Activated CD4-positive, CD25-positive, alpha-beta regulatory T cell treated with anti-CD3 and anti-CD28 coated beads, Interleukin-2, amount 50 U/mL, for 24 hours (primary cell): ENCODE data around the gene TPRG1L.
A peak's percentile ranks its signal among the peaks of the same experiment; 100 is the strongest.

Experiments
- ATAC-seq, 2 donors: fragments of 150-1000 bp; cut with Tn5 transposase; one replicate each; pipeline ENCODE4 v1.10.0; 2021; ENCODE audit warnings: mild to moderate bottlenecking in 1 of 2, moderate library complexity in 1 of 2

The TPRG1L gene

DNA sequence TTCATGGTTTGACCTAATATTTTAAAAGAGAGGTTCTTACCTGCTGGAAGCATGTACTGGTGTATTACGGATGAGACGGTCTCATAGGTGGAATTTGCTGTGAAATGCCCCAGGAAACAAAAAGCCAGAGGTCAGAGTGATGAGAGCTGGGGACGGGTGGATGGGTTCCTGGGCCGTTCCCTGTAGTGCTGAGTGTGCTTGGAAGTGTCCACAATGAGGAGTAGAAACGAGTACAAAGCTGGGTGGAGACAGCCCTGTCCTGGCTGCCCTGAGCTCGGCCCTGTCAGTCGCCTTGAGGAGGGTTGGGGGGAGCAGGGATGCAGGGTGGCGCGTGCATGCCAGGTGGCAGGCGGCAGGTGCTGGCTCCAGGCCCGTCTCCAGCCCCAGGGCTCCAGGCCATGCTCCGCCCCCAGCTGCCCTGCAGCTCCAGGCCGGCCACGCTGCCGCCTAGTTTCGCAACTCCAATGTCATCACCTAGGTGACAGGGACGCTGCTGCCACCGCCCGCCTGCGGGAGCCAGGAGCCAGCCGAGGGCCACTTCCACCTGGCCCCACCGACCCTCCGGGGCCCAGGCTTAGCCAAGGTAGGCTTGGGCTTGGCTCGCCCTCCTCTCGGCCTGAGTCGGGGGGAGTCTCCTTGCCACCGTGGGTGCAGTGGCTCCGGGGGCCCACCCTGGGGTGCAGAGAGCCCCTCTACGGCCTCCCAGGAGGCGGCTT is 43.9 kb downstream of the TPRG1L start:
- ATAC-seq = no peak

DNA sequence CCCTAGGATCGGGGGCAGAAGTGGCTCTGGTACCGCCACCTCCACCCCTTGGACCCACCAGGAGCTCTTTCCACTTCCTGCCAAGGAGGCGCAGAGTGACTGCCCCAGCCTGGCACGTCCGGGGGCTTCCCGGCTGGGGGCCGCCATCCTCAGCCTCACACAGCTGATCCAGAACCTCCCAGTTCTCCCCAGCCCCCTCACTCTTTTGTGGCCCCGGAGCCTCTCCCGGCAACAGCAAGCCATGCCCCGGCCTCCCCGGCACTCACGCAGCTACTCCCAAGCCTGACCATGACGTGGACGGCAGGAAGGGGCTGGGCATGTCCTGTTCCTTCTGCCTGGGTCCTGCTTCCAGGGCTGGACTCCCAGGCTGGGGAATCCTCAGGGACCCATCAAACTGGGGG is 44.6 kb downstream of the TPRG1L start:
- ATAC-seq = no peak

GRCh38 chr1:3669971-3670431 is 45.2 kb downstream of the TPRG1L start:
- no peak for ATAC-seq

GRCh38 chr1:3670823-3671265 is 46.0 kb downstream of the TPRG1L start:
- no peak for ATAC-seq

- no peak for ATAC-seq
Observed at GRCh38 chr1:3671371-3672180, 46.8 kb downstream of the TPRG1L start.

DNA sequence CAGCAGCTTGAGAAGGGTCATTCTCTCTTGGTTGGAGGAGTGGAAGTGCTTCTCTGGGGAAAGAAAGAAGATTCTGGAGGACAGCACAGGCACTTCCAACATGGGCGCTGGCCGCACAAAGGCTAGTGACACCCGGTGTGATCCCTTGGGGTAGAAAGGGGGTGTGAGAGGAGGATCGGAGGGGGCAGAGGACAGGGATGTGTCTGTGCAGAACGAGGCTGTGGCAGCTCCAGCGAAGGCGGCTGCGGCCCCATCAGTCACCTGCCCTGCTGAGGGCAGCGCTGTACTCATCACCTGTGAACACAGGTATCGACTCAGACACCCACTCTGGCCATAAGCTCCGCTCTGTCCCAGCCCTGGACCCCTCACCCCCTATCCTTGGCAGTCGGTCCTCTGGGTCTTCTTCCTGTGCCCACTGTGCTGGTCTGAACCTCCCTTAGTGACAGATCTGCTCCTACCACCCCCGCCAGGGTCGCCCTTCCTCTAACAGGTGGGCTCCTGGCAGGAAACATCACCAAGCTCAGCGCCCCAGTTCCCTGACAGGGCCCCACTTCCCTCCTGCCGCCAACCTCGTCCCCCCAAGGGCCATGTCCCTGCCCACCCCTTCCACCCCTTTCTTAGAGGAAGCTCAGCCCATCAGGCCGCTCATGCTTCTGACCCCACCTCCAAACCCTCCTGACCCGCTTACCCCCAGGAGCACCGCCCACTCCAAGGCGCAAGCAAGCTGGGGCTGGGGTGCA is 47.6 kb downstream of the TPRG1L start:
- no peak for ATAC-seq

GRCh38 chr1:3672971-3673361 is 48.2 kb downstream of the TPRG1L start:
- no peak for ATAC-seq

GRCh38 chr1:3673381-3674099 is 48.7 kb downstream of the TPRG1L start:
- ATAC-seq = no peak

DNA sequence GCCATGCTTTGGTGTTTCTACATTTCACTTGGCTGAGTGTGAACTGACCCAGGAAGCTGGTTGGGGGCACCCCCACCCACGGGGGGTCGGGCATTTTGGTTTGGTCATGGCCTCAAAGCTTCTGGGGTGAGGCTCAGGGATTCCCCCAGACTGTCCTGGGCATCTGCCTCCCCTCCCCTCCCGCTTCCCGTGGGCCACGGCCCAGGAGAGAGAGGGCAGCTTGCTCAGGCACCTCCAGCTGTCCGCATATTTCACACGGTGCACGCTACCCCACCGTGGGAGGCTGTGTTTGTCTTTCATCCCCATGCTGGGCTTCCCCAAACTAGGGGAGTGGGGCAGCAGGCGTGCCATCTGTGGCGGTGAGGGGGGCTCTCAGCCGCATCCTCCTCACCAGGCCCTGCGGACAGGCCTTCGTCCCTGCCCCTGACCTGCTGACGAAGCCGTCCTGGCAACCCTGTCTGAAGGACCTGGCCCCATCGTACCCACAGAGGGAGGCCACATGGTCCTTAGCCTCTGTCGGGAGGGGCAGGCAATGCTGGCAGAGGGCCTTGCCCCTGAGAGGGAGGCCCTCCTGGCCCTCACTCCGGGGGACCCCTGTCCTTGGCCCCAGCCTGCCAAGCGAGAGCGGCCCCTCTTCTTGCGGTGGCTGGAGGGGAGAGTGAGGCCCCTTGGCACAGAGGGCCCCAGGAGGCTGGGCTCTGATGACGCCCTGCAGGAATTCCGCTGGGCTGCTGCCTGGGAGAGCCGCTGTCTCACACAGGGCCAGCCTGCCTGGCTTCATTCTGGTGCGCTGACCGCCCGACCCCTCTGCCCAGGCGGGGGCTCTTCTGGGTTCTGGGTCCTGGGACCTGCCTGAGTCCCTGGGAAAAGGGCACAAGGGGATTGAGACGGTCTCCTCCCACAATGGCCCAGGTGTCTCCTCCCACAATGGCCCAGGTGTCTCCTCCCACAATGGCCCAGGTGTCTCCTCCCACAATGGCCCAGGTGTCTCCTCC is 49.6 kb downstream of the TPRG1L start:
- ATAC-seq = no peak

DNA sequence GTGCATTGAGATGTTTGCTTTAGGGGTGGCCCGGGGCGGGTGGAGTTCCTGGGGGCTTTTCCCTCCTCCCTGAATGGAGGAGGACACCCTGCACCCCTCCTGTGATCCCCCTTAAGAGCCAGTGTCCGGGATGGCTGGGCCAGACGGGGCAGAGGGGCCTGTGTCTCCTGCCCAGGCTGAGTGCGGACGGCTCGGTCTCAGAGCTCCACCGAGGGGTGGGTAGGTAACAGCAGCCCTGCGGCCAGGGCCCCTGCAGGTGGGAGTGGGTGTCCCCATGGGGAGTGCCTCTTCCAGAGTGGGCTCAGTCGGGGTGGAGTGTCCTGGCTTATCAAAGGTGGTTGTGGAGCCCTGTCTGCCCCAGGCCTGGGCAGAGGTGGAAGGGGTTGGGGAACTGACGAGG is 50.6 kb downstream of the TPRG1L start:
- ATAC-seq = no peak

- ATAC-seq = peak; percentile 53 to 60
Observed at GRCh38 chr1:3676581-3677470, 52.0 kb downstream of the TPRG1L start.

GRCh38 chr1:3677484-3677883 is 52.7 kb downstream of the TPRG1L start:
- no peak for ATAC-seq

- no peak for ATAC-seq
Observed at GRCh38 chr1:3678361-3679097, 53.7 kb downstream of the TPRG1L start.

- ATAC-seq = no peak
Observed at GRCh38 chr1:3679098-3679555, 54.3 kb downstream of the TPRG1L start.
